NCI-H2227 (cell line): ENCODE data around the gene STXBP6.
"Not testable (repeated sequence)": the region's sequence is repeated elsewhere in the genome, so short reads cannot be mapped to it uniquely, and the experiment has no call there.

Source experiments
- DNase-seq: peaks from one replicate; lab custom pipeline; 2025; ENCODE audit not compliant: unreplicated experiment; lab: John Stamatoyannopoulos, UW

Gene STXBP6

DNA sequence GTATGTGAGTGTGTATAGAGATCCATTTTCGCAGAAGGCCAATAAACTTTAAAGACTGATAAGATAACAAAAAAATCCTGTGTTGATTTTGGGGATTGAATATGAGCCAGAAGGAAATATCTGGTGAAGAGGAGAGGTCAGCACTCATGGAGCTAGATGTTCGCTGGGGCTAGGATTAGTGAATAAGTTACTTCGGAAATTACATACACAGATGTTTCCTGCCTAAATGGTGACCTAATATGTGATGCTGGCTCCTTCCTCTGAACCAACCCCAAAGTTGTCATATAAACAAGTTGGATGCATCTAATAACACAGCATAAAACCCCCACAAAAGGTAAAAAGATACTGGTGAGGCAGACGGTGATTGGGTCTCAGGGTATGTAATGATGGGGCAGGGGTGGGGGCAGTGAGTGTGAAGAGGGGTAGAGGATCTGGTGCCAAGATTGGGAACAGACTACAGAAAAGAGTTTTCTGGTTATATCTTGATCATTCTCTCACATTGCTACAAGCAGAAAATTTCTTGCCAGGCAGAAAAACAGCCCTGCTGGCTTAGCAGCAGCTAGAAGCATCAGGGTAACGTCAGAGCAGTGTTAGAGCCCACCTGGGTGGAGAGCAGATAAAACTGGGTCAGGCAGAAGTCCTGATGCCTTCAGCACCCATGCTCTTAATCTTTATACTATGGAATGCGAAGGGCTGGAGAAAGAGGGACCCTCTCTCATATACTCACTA is 275.6 kb downstream of the STXBP6 start:
- DNase-seq: no peak

DNA sequence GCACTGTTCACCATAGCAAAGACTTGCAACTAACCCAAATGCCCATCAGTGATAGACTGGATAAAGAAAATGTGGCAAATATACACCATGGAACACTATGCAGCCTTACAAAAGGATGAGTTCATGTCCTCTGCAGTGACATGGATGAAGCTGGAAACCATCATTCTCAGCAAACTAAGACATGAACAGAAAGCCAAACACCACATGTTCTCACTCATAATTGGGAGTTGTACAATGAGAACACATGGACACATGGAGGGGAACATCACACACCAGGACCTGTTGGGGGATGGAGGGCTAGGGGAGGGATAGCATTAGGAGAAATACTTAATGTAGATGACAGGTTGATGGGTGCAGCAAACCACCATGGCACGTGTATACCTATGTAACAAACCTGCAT is 276.4 kb downstream of the STXBP6 start:
- DNase-seq: not testable (repeated sequence)

- DNase-seq: no peak
Measured at GRCh38 chr14:24766434-24766833, 283.5 kb downstream of the STXBP6 start.

GRCh38 chr14:24761141-24761540 is 288.8 kb downstream of the STXBP6 start:
- DNase-seq: no peak
